ENCODE results near the gene SLC12A8.

Gene SLC12A8

GRCh38 chr3:125212509-125213363, at the start of gene SLC12A8:
Gene SLC12A8 (minus strand): TSS chr3:125212748. CDS start chr3:125211349, 1,399 bp downstream.
- DNase-seq: no peak

DNA sequence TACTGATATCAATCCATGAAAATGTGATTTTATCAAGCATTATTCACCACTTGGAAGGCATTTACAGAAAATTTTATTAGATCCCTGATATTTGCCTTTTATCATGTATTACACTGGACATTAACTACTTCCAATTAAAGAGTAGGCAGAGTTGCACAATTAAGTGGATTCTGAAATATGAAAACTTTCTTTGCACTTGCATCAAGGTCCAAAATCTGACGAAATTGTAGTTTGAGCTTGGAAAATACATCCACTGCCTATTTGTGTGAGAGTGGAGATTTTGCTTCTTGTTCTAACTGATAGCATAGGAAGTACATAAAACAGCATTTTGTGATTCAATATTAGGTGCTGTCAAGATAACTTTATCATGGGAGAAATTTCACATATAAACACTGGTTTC, 49.6 kb upstream of the SLC12A8 start:
- DNase-seq: no peak

DNA sequence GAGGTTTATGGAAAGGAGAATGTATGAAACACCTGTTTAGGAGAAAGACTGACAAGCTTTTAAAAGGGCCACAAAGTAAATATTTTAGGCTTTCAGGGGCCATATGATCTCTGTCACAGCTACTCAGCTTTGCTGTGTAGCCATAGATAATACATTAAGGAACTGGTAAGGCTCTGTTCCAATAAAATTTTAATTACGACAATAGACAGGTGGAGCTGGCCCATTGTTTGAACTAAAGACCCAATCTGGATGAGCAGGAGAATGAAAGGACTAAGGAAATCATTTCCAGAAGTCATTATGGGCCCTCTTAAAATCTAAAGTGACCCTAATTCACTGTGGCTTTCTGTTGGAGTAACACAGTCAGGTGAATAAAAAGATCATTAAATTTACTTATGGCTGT, 48.5 kb upstream of the SLC12A8 start:
- no peak for DNase-seq

DNA sequence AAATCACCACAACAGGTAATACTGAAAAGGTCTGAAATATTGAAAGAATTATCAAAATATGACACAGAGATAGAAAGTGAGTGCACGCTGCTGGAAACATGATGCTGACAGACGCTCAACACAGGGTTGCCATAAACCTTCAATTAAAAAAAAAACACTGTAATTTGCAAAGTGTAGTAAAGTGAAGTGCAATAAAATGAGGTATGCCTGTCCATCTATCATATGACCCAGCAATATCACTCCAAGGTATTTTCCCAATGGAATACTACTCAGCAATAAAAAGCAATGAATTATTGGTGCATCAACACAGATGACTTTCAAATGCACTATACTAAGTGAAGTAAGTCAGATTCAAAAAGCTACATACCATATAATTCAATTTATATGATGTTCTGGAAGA, 47.6 kb upstream of the SLC12A8 start:
- no peak for DNase-seq

- DNase-seq: no peak
Observed at GRCh38 chr3:125257536-125257935, 45.0 kb upstream of the SLC12A8 start.

DNA sequence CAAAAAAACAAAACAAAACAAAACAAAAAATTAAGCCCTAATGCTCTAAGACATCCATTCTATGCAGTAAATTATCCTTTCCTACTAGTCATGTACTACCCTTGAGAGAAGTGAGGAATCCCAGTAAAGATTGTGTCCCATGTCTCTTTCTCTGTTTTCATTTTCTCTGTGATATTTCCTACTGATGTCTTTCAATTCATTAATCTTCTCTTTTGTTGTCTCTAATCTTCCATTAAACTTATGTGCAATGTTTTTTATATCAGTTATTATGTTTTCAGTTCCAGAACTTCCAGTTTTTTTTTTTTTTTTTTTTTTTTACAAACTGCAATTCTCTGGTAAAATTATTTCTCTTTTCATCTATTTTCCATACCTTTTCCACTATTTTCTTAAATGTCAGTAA, 44.1 kb upstream of the SLC12A8 start:
- no peak for DNase-seq

DNA sequence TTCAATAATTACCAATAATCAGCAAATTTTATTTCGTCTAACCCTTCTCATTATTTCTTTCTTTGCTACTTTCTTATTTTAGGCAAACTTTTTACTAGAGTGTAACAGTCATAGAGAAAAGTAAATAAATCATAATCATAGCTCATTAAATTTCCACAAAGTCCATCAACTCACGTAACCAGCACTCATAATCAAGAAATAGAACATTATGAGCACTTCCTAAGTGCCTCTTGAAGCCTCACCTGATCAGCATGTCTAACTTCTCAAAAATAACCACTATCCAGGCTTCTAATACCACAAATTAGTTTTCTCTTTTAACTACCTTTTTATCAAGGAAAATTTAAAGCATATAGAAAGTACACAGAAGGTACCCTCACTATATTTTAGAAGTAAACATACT, 38.4 kb upstream of the SLC12A8 start:
- no peak for DNase-seq

GRCh38 chr3:125246237-125246636, 33.7 kb upstream of the SLC12A8 start:
- DNase-seq: no peak

- DNase-seq: peak; percentile 7
Observed at GRCh38 chr3:125245521-125245920, 33.0 kb upstream of the SLC12A8 start.

- peak; percentile 27 for DNase-seq
Observed at GRCh38 chr3:125240496-125240895, 27.9 kb upstream of the SLC12A8 start.

DNA sequence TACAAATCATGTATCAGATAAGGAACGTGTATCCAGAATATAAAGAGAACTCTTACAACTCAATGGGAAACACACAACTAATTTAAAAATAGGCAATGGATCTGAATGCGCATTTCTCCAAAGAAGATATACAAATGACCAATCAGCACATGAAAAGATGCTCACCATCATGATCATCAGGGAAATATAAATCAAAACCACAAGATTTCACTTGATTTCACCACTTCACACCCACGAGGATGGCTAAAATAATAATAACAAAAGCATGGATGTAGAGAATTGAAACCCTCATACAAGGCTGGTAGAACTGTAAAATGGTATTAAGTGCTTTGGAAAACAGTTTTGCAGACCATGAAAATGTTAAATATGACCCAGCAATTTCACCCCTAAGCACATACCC, 26.7 kb upstream of the SLC12A8 start:
- no peak for DNase-seq

DNA sequence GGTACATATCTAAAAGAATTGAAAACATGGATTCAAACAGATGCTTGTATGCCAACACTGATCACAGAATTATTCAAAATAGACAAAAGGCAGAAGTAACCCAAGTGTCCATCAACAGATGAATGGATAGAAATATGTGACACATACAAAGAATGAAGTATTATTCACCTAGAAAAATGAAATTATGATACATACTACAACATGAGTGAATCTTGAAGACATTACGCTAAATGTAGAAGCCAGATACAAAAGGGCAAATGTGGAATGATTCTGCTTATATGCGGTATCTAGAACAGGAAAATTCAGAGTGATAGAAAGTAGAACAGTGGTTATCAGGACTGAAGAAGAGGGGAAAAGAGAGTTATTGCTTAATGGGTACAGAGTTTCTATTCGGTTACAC, 26.2 kb upstream of the SLC12A8 start:
- DNase-seq: no peak

DNA sequence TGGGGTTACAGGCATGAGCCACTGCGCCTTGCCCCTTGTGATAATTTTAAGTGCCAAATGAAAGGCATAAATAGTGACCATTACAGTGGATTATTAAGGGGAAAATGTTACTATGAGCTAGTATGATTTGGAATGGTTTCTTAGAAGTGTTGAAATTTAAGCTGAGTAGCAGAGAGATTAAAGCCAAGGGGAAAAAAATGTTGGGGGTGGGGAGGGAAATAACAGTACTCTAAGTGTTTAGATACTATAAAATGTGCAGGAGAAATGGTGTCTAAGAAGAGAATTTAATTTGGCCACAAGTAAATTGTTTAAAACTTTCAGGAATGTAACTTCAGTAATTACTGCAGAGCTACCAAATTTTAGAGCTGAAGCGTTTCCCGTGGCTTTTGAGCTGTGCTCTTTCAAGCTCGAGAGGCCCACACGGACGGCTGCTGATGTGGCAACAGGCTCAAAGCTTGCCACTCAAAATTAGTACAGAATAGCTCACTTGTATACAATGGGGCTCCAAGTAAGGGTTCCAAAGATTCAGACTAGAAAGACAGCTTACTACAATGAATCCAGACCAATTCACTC, 23.9 kb upstream of the SLC12A8 start:
- no peak for DNase-seq

DNA sequence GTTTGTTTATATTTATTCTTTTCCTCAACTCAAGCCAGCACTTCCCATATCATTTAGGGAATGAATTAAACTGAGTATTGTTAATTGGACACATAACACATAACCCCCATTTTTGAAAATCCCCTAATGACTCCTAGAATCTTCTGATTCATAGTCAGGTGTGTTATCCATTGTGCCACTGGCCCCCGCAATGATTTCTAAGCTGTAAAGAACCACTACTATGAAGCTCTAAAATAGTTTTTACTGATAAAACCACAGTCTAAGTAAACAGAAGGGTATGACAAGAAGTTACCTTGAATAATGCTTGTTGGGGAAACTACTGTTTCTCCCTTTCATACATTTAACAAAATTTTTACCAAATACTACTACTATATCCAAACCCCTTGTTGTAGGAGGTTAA, 22.3 kb upstream of the SLC12A8 start:
- no peak for DNase-seq

GRCh38 chr3:125232401-125232800, 19.9 kb upstream of the SLC12A8 start:
- DNase-seq: no peak

GRCh38 chr3:125231895-125232294, 19.3 kb upstream of the SLC12A8 start:
- peak; percentile 90 for DNase-seq

DNA sequence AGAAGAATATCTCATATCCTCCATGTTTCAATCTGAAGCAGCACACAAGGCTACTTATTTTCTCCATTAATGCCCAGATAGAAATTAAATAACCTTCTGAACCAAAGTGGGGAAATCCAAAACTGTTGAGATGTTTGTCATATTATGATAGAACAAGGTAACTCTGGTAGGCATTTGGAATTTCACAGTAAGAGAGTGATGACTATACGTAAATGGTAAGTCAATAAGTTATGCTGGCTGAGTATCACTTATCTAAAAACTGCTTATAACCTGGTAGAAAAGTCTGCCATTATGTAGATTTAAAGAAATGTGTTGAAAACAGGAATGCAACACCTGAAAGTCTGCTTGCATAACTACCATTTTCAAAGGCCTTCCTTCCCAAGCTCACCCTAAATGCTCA, 17.2 kb upstream of the SLC12A8 start:
- DNase-seq: no peak

DNA sequence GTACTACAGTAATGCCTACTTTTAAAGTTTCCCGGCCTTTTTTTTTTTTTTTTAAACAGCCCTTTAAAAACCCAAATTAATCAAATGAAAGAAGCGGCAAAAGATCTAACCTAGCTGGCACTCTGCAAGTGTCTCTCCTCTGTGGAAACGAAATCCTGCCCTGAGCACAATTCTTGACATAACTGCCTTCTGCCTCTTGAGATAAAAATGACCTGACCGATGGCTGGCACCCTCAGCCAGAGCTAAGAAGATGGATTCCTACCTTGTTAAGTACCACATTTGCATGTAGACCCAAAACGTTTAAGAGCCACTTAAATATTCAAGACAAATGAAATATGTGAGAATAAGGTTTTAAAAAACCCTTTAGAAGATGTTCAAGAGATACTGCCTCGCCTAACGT, 16.6 kb upstream of the SLC12A8 start:
- DNase-seq: no peak

DNA sequence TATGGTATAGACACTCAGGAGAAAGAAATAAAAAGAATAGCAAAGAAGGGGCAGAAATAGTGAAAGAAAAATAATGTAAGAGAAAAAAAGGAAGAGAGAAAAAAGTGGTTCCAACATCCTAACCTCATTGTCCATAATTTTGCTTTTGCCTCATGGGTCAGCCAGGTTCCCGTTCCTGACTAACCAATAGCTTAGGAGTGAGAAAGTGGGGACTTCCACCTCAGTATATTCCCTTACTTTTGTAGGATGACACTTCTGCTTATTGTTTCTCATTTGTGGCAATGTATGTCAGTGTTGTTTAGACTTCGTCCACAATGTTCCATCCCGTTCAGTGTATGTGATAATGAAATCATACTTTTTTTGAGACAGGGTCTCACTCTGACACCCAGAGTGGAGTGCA, 9.3 kb upstream of the SLC12A8 start:
- DNase-seq: no peak

DNA sequence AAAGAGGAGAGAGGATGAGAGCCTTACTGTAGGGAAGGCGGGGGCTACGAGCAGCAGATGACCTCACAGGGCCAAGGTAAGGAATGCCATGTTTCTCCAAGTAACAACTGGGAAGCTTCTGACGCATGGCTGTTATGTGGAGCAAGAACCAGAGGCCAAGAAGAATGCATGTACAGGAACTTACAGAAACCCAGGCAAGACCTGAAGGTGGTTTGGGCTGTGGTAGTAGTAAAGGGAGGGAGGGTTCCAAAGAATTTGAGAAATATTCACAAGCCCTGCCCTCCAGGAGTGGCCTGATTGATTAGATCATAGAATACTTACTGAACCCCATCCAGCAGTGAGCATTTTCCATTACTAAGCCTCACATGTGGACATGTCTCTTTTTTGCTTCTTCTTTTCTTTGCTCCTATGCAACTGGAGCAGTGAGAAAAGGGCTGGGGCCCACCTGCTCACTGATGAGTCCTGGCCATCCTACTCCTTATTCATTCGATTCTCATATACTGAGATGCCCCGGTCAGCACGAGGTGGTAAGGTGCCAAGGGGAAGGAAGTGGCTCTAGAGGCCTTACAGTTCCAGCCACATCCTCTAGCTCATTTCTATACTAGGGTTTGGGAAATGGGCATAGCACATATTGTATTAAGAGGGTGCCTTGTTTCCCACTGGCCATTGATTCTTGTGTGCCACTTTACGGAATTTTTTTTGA, 8.3 kb upstream of the SLC12A8 start:
- no peak for DNase-seq

GRCh38 chr3:125220183-125220582, 7.6 kb upstream of the SLC12A8 start:
- no peak for DNase-seq

DNA sequence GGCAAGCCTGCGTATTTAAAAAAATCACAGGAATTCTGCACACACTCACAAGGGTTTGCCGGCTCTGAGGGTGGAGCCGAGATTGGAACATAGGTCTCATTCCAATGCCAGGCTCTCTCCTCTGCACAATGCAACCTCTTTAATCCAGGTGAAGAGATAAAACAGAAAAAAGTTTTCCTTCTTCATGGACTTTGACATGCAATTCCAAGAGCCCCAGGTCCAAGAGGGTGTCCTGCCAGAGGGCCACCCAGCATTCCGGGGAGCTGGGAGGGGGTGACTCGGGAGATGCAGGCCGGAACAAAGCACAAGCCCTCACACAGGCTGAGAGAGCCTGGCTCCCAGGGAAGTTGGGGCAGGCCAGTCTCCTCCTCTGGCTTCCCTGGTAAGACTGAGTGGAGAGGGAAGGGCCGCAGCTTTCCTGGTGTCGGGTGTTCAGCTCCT, 6.7 kb upstream of the SLC12A8 start:
- no peak for DNase-seq

DNA sequence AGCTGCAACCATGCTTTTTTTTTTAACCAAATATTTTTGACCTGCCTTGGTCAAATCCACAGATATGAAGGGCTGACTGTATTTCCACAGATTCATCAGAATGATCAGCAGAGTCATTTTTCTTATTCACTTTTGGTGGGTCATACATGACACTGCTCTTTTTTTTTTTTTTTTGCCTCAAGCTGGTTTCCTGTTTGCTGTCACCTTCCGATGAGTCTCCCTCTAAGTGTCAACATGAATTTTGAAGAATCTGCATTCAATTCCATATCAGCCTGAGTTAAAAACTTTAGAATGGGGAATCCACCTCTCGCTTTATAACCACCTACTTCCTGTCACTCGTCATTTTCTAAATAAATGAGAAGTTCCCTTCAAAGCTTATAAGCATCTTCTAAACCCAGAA, 2.2 kb upstream of the SLC12A8 start:
- no peak for DNase-seq

- no peak for DNase-seq
Observed at GRCh38 chr3:125213946-125214542, 1.5 kb upstream of the SLC12A8 start.
